ENCODE results near the gene NDUFS7. TPM values are rescaled to one million over a fixed set of nuclear protein-coding genes. Genes with fewer than 3 reads are reported as not detected.

Gene NDUFS7
- total RNA-seq, 1 experiment from 2014 or later, result 98.1 TPM

- Histone ChIP-seq H3K4me2 (ENCODE audit: low read depth, low read length, poor library complexity, severe bottlenecking) (no peak overlapping the region), H3K9ac (ENCODE audit: low read length) (no peak overlapping the region), H3K79me2 (ENCODE audit: low read length) (peaks cover 3% of the 10 kb centered on the region), H3K9me2 (replicated peaks; ENCODE audit: insufficient read depth, low read length) (no peaks in the 10 kb centered on the region), H2AFZ (ENCODE audit: low read length) (no peak overlapping the region), H3K27me3 (ENCODE audit: low read length) (no peaks in the 10 kb centered on the region), H4K20me1 (ENCODE audit: insufficient read depth, low read depth, low read length) (no peaks in the 10 kb centered on the region), H3K4me1 (ENCODE audit: low read length) (no peaks in the 10 kb centered on the region; the same call in 1 of the 2 replicates), H3K9me3 (ENCODE audit: low read length) (no peaks in the 10 kb centered on the region), H3K27ac (ENCODE audit: low read length) (no peak overlapping the region), H3K36me3 (ENCODE audit: insufficient read depth, low read length) (peaks cover 4% of the 10 kb centered on the region; the same call in 1 of the 2 replicates), H3K4me3 (ENCODE audit: low read length) (no peak overlapping the region)
- DNase-seq, result no peak
Measured at GRCh38 chr19:1394252-1395193, 10.8 kb downstream of the NDUFS7 start.

DNA sequence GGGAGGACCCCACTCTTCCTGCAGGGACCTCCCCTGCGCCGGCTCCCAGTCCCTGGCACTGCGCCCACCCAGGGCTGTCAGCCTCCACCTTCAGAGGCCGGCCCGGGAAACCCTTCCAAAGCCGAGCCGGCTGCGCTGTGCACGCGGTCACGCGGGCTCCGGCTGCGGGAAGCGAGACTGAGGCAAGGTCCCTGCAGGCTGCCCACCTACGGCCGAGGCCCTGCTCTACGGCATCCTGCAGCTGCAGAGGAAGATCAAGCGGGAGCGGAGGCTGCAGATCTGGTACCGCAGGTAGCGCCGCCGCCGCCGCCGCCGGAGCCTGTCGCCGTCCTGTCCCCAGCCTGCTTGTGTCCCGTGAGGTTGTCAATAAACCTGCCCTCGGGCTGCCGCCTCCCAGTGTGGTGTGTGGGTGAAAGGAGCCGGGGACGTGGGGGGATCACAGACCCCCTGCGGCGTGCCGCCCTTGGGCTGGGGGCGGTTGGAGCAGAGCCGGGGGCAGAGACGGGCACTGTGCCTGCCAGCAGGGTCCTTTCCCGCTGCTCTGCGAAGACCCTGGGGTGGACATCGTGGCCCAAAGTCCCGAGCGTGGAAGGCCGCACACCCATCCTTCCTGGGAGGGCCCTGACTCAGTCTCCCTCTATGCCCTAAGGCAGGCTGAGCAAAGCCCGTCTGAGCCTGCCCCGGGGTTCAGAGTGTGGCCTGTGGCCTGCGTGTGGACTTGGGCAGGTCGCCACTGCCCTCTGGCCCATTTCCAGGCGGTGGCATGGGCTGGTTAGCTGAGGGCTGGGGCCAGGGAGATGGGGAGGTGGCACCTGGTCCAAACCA lies 11.7 kb downstream of the NDUFS7 start:
- Histone ChIP-seq H3K4me1 (ENCODE audit: low read length) (peaks cover 8% of the 10 kb centered on the region), H3K4me2 (ENCODE audit: low read depth, low read length, poor library complexity, severe bottlenecking) (no peak overlapping the region), H3K9ac (ENCODE audit: low read length) (no peak overlapping the region), H3K27ac (ENCODE audit: low read length) (no peak overlapping the region), H3K79me2 (ENCODE audit: low read length) (peaks cover 12% of the 10 kb centered on the region), H3K27me3 (ENCODE audit: low read length) (no peaks in the 10 kb centered on the region), H4K20me1 (ENCODE audit: insufficient read depth, low read depth, low read length) (0 out of 2 replicates have a peak, but pooled peaks cover 3% of the 10 kb centered on the region), H3K4me3 (ENCODE audit: low read length) (no peak overlapping the region), H3K9me3 (ENCODE audit: low read length) (no peaks in the 10 kb centered on the region), H3K36me3 (ENCODE audit: insufficient read depth, low read length) (peaks cover 4% of the 10 kb centered on the region; the same call in 1 of the 2 replicates), H2AFZ (ENCODE audit: low read length) (no peak overlapping the region), H3K9me2 (replicated peaks; ENCODE audit: insufficient read depth, low read length) (no peaks in the 10 kb centered on the region)
- DNase-seq, result no peak

- Histone ChIP-seq H3K27ac (ENCODE audit: low read length) (no peak overlapping the region), H3K9me2 (replicated peaks; ENCODE audit: insufficient read depth, low read length) (no peaks in the 10 kb centered on the region), H3K36me3 (ENCODE audit: insufficient read depth, low read length) (peaks cover 4% of the 10 kb centered on the region; the same call in 1 of the 2 replicates), H3K9ac (ENCODE audit: low read length) (no peak overlapping the region), H3K27me3 (ENCODE audit: low read length) (no peaks in the 10 kb centered on the region), H3K9me3 (ENCODE audit: low read length) (no peaks in the 10 kb centered on the region), H3K4me3 (ENCODE audit: low read length) (no peak overlapping the region), H3K4me1 (ENCODE audit: low read length) (peaks cover 12% of the 10 kb centered on the region), H3K4me2 (ENCODE audit: low read depth, low read length, poor library complexity, severe bottlenecking) (no peak overlapping the region), H3K79me2 (ENCODE audit: low read length) (peaks cover 20% of the 10 kb centered on the region), H2AFZ (ENCODE audit: low read length) (no peak overlapping the region), H4K20me1 (ENCODE audit: insufficient read depth, low read depth, low read length) (0 out of 2 replicates have a peak, but pooled peaks cover 5% of the 10 kb centered on the region)
- peak; percentile 71 for DNase-seq
Measured at GRCh38 chr19:1396019-1396767, 12.5 kb downstream of the NDUFS7 start.

GRCh38 chr19:1396768-1397679 lies 13.3 kb downstream of the NDUFS7 start:
- Histone ChIP-seq H3K36me3 (ENCODE audit: insufficient read depth, low read length) (peaks cover 4% of the 10 kb centered on the region; the same call in 1 of the 2 replicates), H3K79me2 (ENCODE audit: low read length) (peaks cover 21% of the 10 kb centered on the region), H3K4me3 (ENCODE audit: low read length) (no peak overlapping the region), H3K9ac (ENCODE audit: low read length) (no peak overlapping the region), H3K9me3 (ENCODE audit: low read length) (no peaks in the 10 kb centered on the region), H2AFZ (ENCODE audit: low read length) (no peak overlapping the region), H3K9me2 (replicated peaks; ENCODE audit: insufficient read depth, low read length) (no peaks in the 10 kb centered on the region), H3K4me1 (ENCODE audit: low read length) (peaks cover 18% of the 10 kb centered on the region), H3K27me3 (ENCODE audit: low read length) (no peaks in the 10 kb centered on the region), H3K27ac (ENCODE audit: low read length) (no peak overlapping the region), H3K4me2 (ENCODE audit: low read depth, low read length, poor library complexity, severe bottlenecking) (no peak overlapping the region), H4K20me1 (ENCODE audit: insufficient read depth, low read depth, low read length) (0 out of 2 replicates have a peak, but pooled peaks cover 5% of the 10 kb centered on the region)
- peak; percentile 54 for DNase-seq

DNA sequence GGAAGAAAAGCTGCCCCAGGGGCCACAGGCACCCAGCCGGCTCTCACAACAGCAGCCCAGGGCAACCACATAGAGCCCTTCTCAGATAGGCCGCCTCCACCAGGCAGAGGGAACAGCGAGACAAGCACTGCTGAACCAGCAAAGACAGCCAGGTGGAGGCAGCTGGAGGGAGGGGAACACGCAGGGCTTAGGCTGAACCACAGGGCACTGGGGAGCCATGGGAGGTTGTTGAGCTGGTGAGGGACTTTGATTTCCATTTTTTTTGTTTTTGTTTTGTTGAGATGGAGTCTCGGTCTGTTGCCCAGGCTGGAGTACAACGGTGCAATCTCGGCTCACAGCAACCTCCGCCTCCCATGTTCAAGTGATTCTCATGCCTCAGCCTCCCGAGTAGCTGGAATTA lies 14.1 kb downstream of the NDUFS7 start:
- Histone ChIP-seq H3K79me2 (ENCODE audit: low read length) (peaks cover 21% of the 10 kb centered on the region), H3K27ac (ENCODE audit: low read length) (no peak overlapping the region), H3K9ac (ENCODE audit: low read length) (no peak overlapping the region), H3K27me3 (ENCODE audit: low read length) (no peaks in the 10 kb centered on the region), H3K36me3 (ENCODE audit: insufficient read depth, low read length) (peaks cover 4% of the 10 kb centered on the region; the same call in 1 of the 2 replicates), H3K4me3 (ENCODE audit: low read length) (no peak overlapping the region), H2AFZ (ENCODE audit: low read length) (no peak overlapping the region), H3K4me2 (ENCODE audit: low read depth, low read length, poor library complexity, severe bottlenecking) (no peak overlapping the region), H3K4me1 (ENCODE audit: low read length) (peaks cover 26% of the 10 kb centered on the region), H3K9me3 (ENCODE audit: low read length) (no peaks in the 10 kb centered on the region), H4K20me1 (ENCODE audit: insufficient read depth, low read depth, low read length) (0 out of 2 replicates have a peak, but pooled peaks cover 5% of the 10 kb centered on the region), H3K9me2 (replicated peaks; ENCODE audit: insufficient read depth, low read length) (no peaks in the 10 kb centered on the region)
- peak; percentile 72 for DNase-seq

- Histone ChIP-seq H3K27ac (ENCODE audit: low read length) (no peak overlapping the region), H4K20me1 (ENCODE audit: insufficient read depth, low read depth, low read length) (0 out of 2 replicates have a peak, but pooled peaks cover 5% of the 10 kb centered on the region), H3K9ac (ENCODE audit: low read length) (no peak overlapping the region), H3K79me2 (ENCODE audit: low read length) (peaks cover 21% of the 10 kb centered on the region), H3K4me3 (ENCODE audit: low read length) (no peak overlapping the region; the same call in 1 of the 2 replicates), H3K4me1 (ENCODE audit: low read length) (peaks cover 29% of the 10 kb centered on the region), H2AFZ (ENCODE audit: low read length) (no peak overlapping the region), H3K27me3 (ENCODE audit: low read length) (no peaks in the 10 kb centered on the region), H3K36me3 (ENCODE audit: insufficient read depth, low read length) (peaks cover 4% of the 10 kb centered on the region; the same call in 1 of the 2 replicates), H3K9me3 (ENCODE audit: low read length) (no peaks in the 10 kb centered on the region), H3K9me2 (replicated peaks; ENCODE audit: insufficient read depth, low read length) (no peaks in the 10 kb centered on the region), H3K4me2 (ENCODE audit: low read depth, low read length, poor library complexity, severe bottlenecking) (no peak overlapping the region)
- no peak for DNase-seq
Measured at GRCh38 chr19:1399079-1399478, 15.4 kb downstream of the NDUFS7 start.

DNA sequence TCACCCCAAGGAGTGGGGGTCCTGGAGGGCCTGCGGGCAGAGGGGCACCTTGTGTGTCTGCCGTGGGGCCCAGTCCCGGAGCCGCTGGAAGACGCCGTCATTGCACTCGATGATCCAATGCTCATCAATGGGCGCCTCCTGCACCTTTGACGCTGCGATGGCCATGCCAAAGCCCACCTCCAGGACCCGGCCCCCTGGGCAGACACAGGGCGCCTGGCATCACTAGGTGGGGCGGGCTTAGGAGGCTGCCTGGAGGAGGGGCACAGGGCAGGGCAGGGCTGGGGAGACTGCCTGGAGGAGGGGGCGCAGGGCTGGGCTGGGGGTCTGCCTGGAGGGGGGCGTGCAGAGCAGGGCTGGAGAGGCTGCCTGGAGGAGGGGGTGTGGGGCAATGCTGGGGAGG lies 16.0 kb downstream of the NDUFS7 start:
- no peak for DNase-seq
- Histone ChIP-seq H3K4me2 (ENCODE audit: low read depth, low read length, poor library complexity, severe bottlenecking) (peak overlapping the region; percentile 91), H3K9me3 (ENCODE audit: low read length) (no peaks in the 10 kb centered on the region), H3K4me3 (ENCODE audit: low read length) (peak overlapping the region; percentile 97; the same call in 1 of the 2 replicates), H3K9ac (ENCODE audit: low read length) (peak overlapping the region; percentile 93), H4K20me1 (ENCODE audit: insufficient read depth, low read depth, low read length) (0 out of 2 replicates have a peak, but pooled peaks cover 5% of the 10 kb centered on the region), H3K36me3 (ENCODE audit: insufficient read depth, low read length) (peaks cover 4% of the 10 kb centered on the region; the same call in 1 of the 2 replicates), H3K9me2 (replicated peaks; ENCODE audit: insufficient read depth, low read length) (no peaks in the 10 kb centered on the region), H3K4me1 (ENCODE audit: low read length) (peaks cover 29% of the 10 kb centered on the region), H3K27ac (ENCODE audit: low read length) (no peak overlapping the region), H2AFZ (ENCODE audit: low read length) (no peak overlapping the region), H3K79me2 (ENCODE audit: low read length) (peaks cover 21% of the 10 kb centered on the region), H3K27me3 (ENCODE audit: low read length) (no peaks in the 10 kb centered on the region)

All from Karpas-422 (cell line).